SK-N-MC (cell line): ENCODE data around the gene KDM7A.

Source experiments
- EZH2 ChIP-seq: fragments of 200-600 bp; sonication (generic); IDR thresholded peaks from one replicate; pipeline ENCODE4 v1.6.1; 2017; ENCODE audit warnings: antibody characterized with exemption
- POLR2AphosphoS5 ChIP-seq: IDR thresholded peaks from 2 replicates; pipeline ENCODE4 v1.6.1; 2012; ENCODE audit warnings: mild to moderate bottlenecking, low read depth, low read length, borderline replicate concordance

DNA sequence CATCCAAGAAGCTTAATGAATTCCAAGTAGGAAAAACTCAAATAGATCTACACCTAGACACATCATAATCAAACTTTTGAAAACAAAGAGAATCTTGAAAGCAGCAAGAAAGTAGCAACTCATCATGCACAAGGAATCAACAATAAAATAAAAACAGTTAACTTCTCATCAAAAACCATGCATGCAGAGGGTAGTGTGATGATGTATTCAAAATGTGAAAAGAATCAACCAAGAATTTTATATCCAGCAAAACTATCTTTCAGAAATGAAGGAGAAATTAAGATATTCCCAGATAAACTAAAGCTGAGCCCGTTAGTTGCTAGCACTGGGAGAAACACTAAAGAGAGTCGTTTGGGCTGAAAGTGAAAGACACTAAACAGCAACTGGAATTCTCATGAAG is 109.7 kb downstream of the KDM7A start:
- TF ChIP-seq EZH2 = no peak
- no peak for TF ChIP-seq POLR2AphosphoS5
